Fibroblast of skin of right quadriceps (primary cell): ENCODE measurements around the gene H6PD.

Experiments
- DNase-seq: peaks from one replicate; pipeline ENCODE4 v3.0.0-alpha.2; 2013

The H6PD gene

GRCh38 chr1:9207086-9207485 is 27.5 kb upstream of the H6PD start:
- DNase-seq, result peak; percentile 67

DNA sequence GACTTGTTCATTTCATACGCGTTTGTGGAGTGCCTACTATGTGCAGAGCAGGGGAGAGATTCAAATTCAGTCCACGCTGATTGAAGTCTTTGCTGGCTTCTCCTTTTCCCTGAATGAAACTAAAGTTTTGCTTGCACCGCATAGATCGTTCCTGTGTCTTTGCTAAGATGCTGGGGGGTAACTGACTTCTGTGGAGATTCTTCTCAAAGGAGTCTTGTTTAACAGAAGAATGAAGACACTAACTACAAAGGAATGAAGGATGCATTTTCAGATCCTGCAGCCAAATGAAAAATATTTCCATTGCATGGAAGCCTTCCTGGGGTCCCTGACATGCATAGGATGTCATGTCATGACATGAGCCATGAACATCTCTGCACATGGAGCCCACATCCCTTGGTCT is 26.9 kb upstream of the H6PD start:
- peak; percentile 33 for DNase-seq

DNA sequence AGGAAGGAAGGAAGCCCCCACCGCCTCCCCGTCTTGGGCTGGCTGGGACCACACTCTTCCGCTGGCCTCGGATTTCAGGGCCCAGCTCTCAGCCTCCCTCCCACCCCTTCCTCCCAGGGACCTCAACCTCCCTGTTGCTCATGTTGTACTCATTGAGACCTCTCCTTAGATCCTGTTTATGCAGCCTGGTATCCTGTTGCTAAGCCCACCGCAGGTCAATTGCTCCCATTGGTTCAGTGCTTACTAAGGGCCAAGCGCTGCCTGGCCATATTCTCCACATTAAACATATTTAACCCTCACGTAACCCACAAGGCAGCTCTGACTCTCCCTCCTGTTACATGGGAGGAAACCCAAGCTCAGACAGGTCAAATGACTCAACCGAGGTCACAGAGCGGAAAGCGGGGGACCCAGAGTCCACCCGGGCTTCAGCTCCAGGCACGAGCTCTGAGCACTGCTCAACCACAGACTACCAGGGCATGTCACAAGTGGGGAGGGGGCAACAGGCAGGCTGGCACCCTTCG is 23.2 kb upstream of the H6PD start:
- peak; percentile 50 for DNase-seq

- DNase-seq, result no peak
Observed at GRCh38 chr1:9212735-9213134, 21.8 kb upstream of the H6PD start.

DNA sequence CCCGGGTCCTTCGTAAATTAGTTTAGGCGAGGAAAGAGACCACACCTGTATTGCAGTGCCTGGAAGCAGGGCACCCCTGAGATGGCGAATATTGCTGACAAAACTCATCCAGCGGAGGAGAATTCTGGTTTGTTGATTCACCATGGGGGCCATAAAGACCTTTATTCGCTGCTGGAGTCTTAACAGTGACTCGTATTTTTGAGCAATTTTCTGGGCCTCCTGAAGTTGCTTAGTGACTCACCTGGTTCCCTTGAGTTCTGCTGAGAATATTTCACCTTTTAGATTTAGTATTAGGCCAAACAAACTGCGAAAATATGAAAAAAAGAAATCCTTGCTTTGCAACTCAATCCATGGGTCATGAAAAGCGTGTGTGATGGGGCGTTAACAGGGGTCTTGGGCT is 20.6 kb upstream of the H6PD start:
- no peak for DNase-seq

- DNase-seq, result no peak
Observed at GRCh38 chr1:9218917-9219316, 15.7 kb upstream of the H6PD start.

DNA sequence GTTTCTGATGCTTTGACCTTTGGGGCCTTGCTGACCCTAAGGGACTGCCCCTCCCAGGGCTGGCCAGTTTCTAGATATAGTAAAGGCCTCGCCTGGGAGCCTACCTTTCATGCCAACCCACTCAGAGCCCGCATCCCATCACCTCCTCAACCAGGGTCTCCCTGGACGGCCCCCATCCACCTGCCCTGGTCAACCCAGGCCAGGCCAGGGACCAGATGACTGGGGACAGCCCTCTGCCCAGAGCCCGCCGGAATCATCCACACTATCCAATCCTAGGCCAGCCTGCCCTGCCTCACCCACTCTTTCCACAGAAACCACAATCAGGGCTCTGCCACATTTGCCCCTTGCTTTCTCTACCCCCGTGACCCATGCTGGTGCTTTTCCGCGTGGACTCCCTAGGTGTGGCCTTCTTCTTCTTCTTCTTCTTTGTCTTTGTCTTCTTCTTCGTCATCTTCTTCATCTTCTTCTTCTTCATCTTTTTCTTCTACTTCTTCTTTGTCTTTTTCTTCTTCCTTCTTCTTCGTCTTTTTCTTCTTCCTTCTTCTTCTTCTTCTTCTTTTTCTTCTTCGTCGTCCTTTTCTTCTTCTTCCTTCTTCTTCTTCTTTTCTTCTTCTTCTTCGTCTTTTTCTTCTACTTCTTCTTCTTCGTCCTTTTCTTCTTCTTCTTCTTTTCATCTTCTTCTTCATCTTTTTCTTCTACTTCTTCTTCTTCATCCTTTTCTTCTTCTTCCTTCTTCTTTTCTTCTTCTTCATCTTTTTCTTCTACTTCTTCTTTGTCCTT is 11.5 kb upstream of the H6PD start:
- no peak for DNase-seq

GRCh38 chr1:9224664-9225410 is 9.7 kb upstream of the H6PD start:
- no peak for DNase-seq

- no peak for DNase-seq
Observed at GRCh38 chr1:9225411-9225785, 9.2 kb upstream of the H6PD start.

GRCh38 chr1:9228609-9229008 is 6.0 kb upstream of the H6PD start:
- DNase-seq, result peak; percentile 88

DNA sequence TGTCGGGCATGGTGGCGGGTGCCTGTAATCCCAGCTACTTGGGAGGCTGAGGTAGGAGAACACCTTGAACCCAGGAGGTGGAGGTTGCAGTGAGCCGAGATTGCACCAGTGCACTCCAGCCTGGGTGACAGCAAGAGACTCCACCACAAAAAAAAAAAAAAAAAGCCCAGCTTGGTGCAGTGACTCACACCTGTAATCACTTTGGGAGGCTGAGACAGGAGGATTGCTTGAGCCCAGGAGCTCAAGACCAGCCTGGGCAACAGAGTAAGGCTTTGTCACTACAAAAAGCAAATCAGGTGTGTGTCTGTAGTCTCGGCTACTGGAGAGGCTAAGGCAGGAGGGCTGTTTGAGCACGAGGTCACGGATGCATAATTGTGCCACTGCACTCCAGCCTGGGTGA is 5.0 kb upstream of the H6PD start:
- peak; percentile 24 for DNase-seq

- no peak for DNase-seq
Observed at GRCh38 chr1:9230869-9231533, 3.6 kb upstream of the H6PD start.

DNA sequence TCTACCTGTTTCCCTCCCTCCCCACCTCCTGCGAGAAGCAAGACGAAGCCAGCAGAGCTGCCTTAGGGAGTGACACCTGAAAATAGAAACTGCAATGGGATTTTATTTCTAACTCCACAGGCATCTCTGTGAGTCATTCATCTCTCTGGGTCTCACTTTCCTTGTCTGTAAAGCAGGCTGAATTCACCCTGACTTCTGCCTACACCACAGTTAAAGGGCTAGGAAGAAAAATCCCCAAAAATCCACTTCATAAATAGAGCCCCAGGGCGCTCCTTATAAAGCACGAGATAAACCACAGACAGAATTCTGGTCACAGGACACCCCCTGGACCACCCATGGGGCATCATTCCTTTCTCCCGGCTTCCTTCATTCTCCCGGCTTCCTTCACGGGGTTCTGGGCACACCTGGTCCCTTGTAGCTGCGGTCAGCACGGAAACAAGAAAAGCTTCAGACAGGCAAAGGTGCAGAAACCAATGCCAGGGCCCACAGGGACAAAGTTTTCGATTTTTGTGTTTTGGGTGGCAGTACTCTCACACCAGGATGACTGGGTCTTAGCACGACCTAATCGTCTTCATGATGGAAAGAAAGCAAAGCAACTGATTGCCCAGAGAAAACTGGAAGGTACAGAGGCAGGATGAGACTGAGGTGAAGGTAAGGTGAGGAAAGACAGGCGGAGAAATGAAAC is 2.8 kb upstream of the H6PD start:
- peak; percentile 54 for DNase-seq

DNA sequence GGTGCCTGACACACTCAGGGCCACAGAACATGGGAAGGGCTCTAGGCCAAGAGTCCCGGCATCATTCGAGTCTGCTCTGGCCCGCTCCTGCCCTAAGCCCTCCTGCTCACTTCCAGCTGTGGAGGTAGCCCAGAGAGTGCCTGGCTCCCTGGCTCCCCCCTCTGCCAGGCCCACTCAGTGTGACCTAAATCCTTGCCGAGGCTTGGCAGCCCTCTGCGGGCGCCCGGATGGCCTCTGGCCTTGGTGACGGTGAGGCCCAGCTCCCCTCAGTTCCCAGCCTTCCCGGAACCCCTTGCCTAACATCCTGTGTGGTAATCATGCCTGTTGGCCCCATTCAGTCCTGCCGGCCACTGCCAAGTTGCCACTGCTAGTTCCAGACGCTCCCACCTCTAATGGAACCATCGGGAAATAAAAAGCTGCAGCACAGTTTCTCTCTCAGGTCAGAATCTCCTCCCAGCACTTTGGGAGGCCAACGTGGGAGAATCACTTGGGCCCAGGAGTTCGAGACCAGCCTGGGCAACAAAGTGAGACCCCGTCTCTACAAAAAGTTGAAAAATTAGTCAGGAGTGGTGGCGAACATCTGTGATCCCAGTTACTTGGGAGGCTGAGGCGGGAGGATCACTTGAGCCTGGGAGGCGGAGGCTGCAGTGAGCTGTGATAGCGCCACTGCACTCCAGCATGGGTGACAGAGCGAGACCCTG is 1.2 kb upstream of the H6PD start:
- DNase-seq, result peak; percentile 42

- DNase-seq, result no peak
Observed at GRCh38 chr1:9233942-9234222, 692 bp upstream of the H6PD start.

DNA sequence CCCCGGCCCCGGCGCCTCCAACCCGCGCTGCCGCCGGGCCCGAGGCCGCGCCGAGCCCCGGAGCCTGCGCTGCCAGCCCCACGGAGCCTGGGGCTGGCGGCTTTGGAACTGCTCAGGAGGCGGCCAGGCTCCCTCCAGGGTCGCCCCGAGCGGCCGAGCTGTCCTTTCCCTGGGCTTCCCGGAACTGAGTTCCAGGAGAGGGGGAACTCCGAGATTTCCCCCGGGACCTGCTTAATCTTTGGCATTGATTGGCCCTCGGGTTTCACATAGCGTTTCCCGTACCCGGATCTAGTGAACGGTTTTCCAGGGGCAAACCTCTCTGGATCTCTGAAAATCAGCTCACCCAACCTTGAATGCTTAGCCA is 504 bp downstream of the H6PD start:
- peak; percentile 76 for DNase-seq

GRCh38 chr1:9235560-9235959 is 986 bp downstream of the H6PD start:
- no peak for DNase-seq

DNA sequence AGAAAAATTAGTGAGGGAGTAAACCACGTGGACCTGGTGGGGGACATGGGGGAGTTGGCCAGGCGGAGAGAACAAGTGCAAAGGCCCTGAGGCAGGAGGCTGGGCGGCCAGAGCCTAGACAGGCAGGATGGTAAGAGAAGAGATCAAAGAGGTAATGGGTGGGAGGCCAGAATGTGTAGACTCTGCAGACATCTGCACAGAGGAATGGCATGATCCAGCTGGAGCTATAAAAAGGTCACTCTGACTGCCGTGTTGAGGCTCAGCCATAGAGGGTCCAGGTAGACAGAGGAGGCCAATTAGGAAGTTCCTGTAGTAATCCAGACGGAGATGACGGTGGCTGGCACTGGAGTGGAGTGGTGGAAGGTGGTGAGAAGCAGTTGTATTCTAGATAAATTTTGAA is 3.6 kb downstream of the H6PD start:
- DNase-seq, result no peak

DNA sequence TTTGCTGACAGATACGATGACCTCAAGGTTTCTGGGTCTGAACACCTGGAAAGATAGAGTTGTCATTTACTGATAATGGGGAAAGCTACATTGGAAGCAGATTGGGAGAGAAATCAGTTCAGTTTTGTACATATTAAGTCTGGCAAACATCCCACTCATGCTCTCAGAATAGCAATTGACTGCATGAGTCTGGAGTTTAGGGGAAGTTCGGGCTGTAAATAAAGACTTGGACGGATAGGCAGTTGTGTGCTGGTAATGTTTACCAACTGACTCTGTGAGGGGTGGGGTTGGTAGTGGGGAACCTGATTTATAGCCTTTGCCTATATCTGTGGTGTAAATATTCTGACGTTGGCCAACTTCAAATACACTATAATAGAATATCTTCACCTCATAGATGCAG is 4.0 kb downstream of the H6PD start:
- no peak for DNase-seq

DNA sequence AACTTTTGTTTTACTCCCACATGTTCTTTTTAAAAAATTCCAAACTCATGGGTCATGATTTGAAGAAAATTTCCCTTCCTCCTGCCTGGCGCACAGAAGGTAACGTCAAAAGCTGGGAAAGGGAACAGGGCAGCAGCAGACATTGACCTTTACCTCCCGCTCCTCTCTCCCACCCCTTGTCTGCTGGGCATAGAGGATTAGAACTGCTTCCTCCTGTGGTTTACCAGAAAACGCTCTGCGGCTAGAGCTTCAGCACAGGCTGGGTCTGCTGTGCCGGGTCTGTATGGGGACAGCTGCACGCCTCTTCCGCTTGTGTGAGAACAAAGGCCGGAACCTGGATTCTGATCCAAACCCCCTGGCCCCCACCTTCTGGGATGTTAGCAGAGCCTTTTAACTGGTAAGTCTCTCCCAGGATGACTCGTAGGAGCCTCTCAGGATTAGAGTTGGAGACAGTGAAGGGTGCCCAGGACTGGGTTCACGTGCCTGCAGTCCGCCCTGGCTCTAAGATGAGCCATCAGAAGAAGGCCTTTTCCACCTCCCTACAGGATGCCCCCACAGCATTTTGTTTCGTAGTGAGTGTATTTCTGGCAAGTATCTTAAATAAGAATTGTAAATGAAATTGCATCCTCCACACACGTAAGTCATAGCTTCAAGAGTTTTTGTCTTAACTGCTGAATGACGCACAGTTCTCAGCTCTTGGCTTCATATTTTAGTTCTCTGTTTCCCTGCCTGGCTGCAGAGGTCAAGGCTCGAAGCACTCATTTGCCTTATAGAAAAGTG is 5.2 kb downstream of the H6PD start:
- DNase-seq, result peak; percentile 60

GRCh38 chr1:9240914-9241820 is 6.6 kb downstream of the H6PD start:
- DNase-seq, result no peak
